Breast epithelium (tissue), 4 donors: ENCODE measurements around the gene NOVA2. TPM values are rescaled to one million over a fixed set of nuclear protein-coding genes. Genes with fewer than 3 reads are reported as not detected.
A peak's percentile ranks its signal among the peaks of the same experiment; 100 is the strongest.

Source experiments
- DNase-seq, 2 donors: peaks; one replicate each; pipeline ENCODE4 v3.0.0-alpha.2; 2019; ENCODE audit warnings: low spot score in 2 of 2
- H3K27ac ChIP-seq, 2 donors: fragments of 200-600 bp; sonication (generic) in 1 of 2; one replicate each; pipeline ENCODE4 v1.5.1; 2016 to 2019; ENCODE audit warnings: mild to moderate bottlenecking in 1 of 2
- H3K27me3 ChIP-seq, 2 donors: fragments of 200-600 bp; sonication (generic) in 1 of 2; one replicate each; pipeline versions ENCODE4 v1.5.1 to v1.6.0; 2017 to 2019; ENCODE audit warnings: control low read depth in 1 of 2, mild to moderate bottlenecking in 1 of 2
- H3K36me3 ChIP-seq: fragments of 200-600 bp; one replicate; pipeline ENCODE4 v1.5.1; 2019
- H3K4me1 ChIP-seq, 2 donors: fragments of 200-600 bp; sonication (generic); one replicate each; pipeline ENCODE4 v1.5.1; 2016 to 2019; ENCODE audit warnings: control low read depth in 1 of 2
- H3K4me3 ChIP-seq, 3 donors: fragments of 200-600 bp; sonication (generic); 1 replicate in 2 of 3; 2 replicates in 1 of 3; pipeline ENCODE4 v1.5.1; 2016 to 2019; ENCODE audit warnings: mild to moderate bottlenecking in 3 of 3, moderate library complexity in 2 of 3
- H3K9me3 ChIP-seq, 2 donors: fragments of 200-600 bp; sonication (generic) in 1 of 2; one replicate each; pipeline ENCODE4 v1.5.1; 2016 to 2019; ENCODE audit warnings: control low read depth in 1 of 2
- POLR2A ChIP-seq: fragments of 450-650 bp; IDR thresholded peaks from one replicate; pipeline ENCODE4 v1.6.1; 2016; ENCODE audit warnings: antibody characterized with exemption, mild to moderate bottlenecking, moderate library complexity
- POLR2AphosphoS5 ChIP-seq, 3 donors: sonication (generic); formaldehyde crosslinking; IDR thresholded peaks; one replicate each; pipeline ENCODE4 v1.6.1; 2017; ENCODE audit warnings: antibody characterized with exemption in 3 of 3
- intact Hi-C: fragments of 100-400 bp; cut with DNase I; formaldehyde crosslinking; loops from one replicate; pipeline ENCODE4 v1.15.1; 2023; ENCODE audit warnings: low total_unique reads
- total RNA-seq, 3 donors: library from RNA; depleted of rRNA; stranded (reverse); fragments of >200 nt; gene quantifications; one replicate each; pipeline ENCODE4 v1.1.0, GENCODE V29; 2016
- TF ChIP-seq, protein P1 (sequence below), 3 donors: fragments of 450-650 bp; IDR thresholded peaks; one replicate each; pipeline ENCODE4 v1.5.1; 2016 to 2017; ENCODE audit warnings: antibody characterized with exemption in 3 of 3, mild to moderate bottlenecking in 3 of 3, moderate library complexity in 3 of 3

Gene NOVA2
- total RNA-seq, 3 donors from 2014 or later: 0.59 to 3.6 (median 1.1) TPM

DNA sequence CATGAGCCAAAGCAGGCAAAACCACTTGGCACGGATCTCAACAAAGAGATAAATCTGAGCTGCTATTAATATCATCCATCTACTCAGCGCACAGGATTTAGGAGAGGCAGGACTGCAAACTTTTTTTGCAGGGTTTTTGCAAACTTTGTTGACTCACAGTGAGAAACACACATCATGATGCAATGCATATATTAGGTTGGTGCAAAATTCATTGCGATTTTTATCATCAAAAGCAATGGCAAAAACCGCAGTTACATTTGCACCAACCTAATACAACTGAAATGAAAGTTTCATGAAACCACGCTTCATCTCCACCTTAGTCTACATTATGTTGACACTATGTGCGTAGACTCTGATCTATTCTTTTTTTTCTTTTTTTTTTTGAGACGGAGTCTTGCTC is 4.5 kb upstream of the NOVA2 start:
- Histone ChIP-seq H3K36me3 (no peaks in the 10 kb centered on the region), H3K27ac (no peak overlapping the region), H3K4me1 (no peaks in the 10 kb centered on the region), H3K27me3 (peaks cover 3 to 29% of the 10 kb centered on the region in 2 donors), H3K4me3 (no peak overlapping the region), H3K9me3 (no peaks in the 10 kb centered on the region)
- intact Hi-C loops: no loop called here
- TF ChIP-seq, protein P1, sequence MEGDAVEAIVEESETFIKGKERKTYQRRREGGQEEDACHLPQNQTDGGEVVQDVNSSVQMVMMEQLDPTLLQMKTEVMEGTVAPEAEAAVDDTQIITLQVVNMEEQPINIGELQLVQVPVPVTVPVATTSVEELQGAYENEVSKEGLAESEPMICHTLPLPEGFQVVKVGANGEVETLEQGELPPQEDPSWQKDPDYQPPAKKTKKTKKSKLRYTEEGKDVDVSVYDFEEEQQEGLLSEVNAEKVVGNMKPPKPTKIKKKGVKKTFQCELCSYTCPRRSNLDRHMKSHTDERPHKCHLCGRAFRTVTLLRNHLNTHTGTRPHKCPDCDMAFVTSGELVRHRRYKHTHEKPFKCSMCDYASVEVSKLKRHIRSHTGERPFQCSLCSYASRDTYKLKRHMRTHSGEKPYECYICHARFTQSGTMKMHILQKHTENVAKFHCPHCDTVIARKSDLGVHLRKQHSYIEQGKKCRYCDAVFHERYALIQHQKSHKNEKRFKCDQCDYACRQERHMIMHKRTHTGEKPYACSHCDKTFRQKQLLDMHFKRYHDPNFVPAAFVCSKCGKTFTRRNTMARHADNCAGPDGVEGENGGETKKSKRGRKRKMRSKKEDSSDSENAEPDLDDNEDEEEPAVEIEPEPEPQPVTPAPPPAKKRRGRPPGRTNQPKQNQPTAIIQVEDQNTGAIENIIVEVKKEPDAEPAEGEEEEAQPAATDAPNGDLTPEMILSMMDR (IDR thresholded peaks at IDR 0.05): no peak
- no peak for TF ChIP-seq POLR2AphosphoS5 (IDR thresholded peaks at IDR 0.05)
- no peak for TF ChIP-seq POLR2A
- no peak for DNase-seq

GRCh38 chr19:45976178-45976577 is 2.5 kb upstream of the NOVA2 start:
- peaks cover 3 to 45% of the 10 kb centered on the region in 2 donors for H3K27me3 ChIP-seq
- H3K9me3 ChIP-seq: no peaks in the 10 kb centered on the region
- no peaks in the 10 kb centered on the region for H3K36me3 ChIP-seq
- no peak for TF ChIP-seq POLR2AphosphoS5 (IDR thresholded peaks at IDR 0.05)
- TF ChIP-seq, protein P1 (IDR thresholded peaks at IDR 0.05): no peak
- TF ChIP-seq POLR2A: no peak
- no peak overlapping the region for H3K4me3 ChIP-seq
- H3K4me1 ChIP-seq: no peaks in the 10 kb centered on the region
- intact Hi-C loops: no loop called here
- no peak overlapping the region for H3K27ac ChIP-seq
- DNase-seq: no peak

DNA sequence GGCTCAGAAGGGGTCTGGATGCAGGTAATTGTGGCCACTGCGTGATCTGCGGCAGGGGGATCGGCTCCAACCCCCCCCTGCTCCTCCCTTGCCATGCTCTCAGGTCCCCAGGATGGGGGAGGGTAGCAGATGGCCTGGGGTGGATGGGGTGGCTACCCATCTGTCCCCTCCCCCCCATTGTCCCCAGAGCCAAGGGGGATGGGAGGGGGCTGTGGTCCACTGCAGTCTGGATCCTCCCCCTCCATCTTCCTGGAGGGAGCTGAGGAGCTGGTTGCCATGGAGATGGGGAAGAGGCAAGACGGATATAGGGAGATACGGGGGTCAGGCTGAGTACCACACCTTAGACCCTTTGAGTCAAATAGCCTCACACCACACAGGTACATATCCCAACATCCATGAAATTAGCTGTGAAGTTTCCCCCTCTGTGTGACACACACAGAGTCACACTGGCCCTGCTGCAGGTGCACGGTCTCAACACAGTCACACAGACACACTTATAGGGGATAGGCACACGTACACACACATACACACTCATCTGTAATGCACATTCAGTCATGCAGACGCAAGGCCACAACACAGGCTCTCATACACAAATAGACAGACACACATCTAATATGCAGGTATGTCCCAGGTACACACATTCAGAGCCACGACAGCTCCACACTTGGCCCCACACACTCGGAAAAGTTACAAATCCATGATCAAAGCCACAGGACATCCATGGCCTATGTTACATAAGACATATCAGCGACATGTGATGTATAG is 1.8 kb upstream of the NOVA2 start:
- intact Hi-C loops: no loop called here
- TF ChIP-seq, protein P1 (IDR thresholded peaks at IDR 0.05): no peak
- TF ChIP-seq POLR2AphosphoS5 (IDR thresholded peaks at IDR 0.05): no peak
- no peak for TF ChIP-seq POLR2A
- Histone ChIP-seq H3K27ac (no peak overlapping the region), H3K36me3 (no peaks in the 10 kb centered on the region), H3K4me1 (no peaks in the 10 kb centered on the region), H3K9me3 (no peaks in the 10 kb centered on the region), H3K4me3 (no peak overlapping the region), H3K27me3 (peaks cover 3 to 50% of the 10 kb centered on the region in 2 donors)
- DNase-seq: no peak

GRCh38 chr19:45972947-45973540 is 621 bp downstream of the NOVA2 start:
- Histone ChIP-seq H3K4me1 (no peaks in the 10 kb centered on the region), H3K27ac (peak overlapping the region in 1 of 2 donors; percentile 58), H3K27me3 (peaks cover 3 to 60% of the 10 kb centered on the region in 2 donors), H3K4me3 (peak overlapping the region; percentile 42 to 64 (median 42)), H3K36me3 (no peaks in the 10 kb centered on the region), H3K9me3 (no peaks in the 10 kb centered on the region)
- DNase-seq: no peak
- intact Hi-C loops: no loop called here
- no peak for TF ChIP-seq POLR2A
- no peak for TF ChIP-seq POLR2AphosphoS5 (IDR thresholded peaks at IDR 0.05)
- TF ChIP-seq, protein P1 (IDR thresholded peaks at IDR 0.05): no peak
